GM06990 (cell line): ENCODE measurements around the gene NMRK1.

Experiments
- DNase-seq: peaks from one replicate; pipeline ENCODE4 v3.0.0-alpha.2; 2011; ENCODE audit not compliant: insufficient read length; ENCODE audit errors: extremely low read depth
- H3K27me3 ChIP-seq: replicated peaks from 2 replicates; pipeline ENCODE4 v1.6.0; 2011; ENCODE audit warnings: low read length; ENCODE audit not compliant: control insufficient read depth, insufficient read depth
- H3K36me3 ChIP-seq: 2 replicates; pipeline ENCODE4 v1.5.1; 2011; ENCODE audit warnings: low read length; ENCODE audit not compliant: control insufficient read depth, insufficient read depth
- H3K4me3 ChIP-seq: replicated peaks from 2 replicates; pipeline ENCODE4 v1.5.1; 2011; ENCODE audit warnings: low read depth, mild to moderate bottlenecking, control low read depth, low read length
- TF ChIP-seq, protein P1 (sequence below): IDR thresholded peaks from 2 replicates; pipeline ENCODE4 v1.5.1; 2011; ENCODE audit warnings: low read length, control low read depth, mild to moderate bottlenecking, inconsistent platforms; ENCODE audit not compliant: insufficient read depth, poor library complexity, severe bottlenecking

NMRK1 gene

DNA sequence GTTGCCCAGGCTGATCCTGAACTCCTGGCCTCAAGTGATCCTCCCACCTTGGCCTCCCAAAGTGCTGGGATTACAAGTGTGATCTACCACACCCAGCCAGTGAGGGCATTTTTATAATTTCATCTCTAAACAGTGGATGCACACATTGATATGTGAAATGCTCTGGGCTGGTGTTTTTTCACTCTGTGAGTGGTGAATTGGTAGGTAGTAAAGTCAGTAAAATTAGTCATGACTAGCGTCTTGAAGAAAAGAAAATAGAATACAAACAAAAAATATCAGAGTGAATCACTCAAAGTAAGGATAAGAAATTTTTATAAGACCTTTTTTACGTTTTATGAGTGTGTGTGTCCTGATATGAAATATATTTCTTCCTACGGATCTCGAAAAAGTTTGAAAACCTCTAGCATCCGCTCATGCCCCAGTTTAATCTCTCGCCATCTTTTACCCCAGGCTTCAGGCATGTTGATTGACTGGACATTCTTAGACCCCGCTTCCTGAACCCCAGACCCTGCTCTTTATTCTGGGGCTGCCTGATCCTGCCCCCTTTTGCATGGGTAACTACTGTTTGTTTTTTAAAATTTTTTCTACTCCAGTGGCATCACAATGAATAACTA is 14.3 kb upstream of the NMRK1 start:
- Histone ChIP-seq H3K4me3 (no peak overlapping the region), H3K36me3 (no peaks in the 10 kb centered on the region; the same call in none of the 2 replicates), H3K27me3 (no peaks in the 10 kb centered on the region)
- TF ChIP-seq, protein P1, sequence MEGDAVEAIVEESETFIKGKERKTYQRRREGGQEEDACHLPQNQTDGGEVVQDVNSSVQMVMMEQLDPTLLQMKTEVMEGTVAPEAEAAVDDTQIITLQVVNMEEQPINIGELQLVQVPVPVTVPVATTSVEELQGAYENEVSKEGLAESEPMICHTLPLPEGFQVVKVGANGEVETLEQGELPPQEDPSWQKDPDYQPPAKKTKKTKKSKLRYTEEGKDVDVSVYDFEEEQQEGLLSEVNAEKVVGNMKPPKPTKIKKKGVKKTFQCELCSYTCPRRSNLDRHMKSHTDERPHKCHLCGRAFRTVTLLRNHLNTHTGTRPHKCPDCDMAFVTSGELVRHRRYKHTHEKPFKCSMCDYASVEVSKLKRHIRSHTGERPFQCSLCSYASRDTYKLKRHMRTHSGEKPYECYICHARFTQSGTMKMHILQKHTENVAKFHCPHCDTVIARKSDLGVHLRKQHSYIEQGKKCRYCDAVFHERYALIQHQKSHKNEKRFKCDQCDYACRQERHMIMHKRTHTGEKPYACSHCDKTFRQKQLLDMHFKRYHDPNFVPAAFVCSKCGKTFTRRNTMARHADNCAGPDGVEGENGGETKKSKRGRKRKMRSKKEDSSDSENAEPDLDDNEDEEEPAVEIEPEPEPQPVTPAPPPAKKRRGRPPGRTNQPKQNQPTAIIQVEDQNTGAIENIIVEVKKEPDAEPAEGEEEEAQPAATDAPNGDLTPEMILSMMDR: no peak
- no peak for DNase-seq

DNA sequence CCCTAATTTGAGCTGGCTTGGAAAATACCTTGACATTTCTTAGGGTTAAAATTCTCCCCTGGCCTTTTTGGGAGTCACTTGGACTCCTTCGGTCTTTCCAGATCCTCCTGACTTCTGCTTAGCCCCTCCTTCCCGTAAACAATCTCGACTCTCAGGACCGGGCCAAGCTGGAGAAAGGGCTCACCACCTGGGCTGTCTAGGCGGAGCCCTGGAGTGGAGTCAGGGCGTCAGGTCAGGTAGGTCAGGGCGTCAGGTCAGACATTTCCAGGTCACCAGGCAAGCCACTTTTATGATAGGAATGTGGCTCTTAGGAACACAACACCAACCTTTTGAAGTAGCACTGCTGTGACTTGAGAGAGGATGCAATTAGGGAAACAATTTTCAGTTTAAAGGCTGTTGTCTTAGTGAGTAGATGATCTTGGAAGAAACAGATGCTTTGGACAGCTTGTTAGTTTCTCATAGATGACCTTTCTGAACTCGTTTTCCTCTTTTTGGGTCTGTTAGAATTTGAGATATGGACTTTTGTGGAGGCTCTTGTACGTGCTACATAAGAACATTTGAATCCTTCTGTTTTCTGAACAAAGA is 13.1 kb upstream of the NMRK1 start:
- Histone ChIP-seq H3K27me3 (no peaks in the 10 kb centered on the region), H3K36me3 (no peaks in the 10 kb centered on the region; the same call in none of the 2 replicates), H3K4me3 (no peak overlapping the region)
- no peak for DNase-seq
- TF ChIP-seq, protein P1: no peak

GRCh38 chr9:75096796-75097195 is 8.8 kb upstream of the NMRK1 start:
- DNase-seq: no peak
- TF ChIP-seq, protein P1: no peak
- H3K36me3 ChIP-seq: no peaks in the 10 kb centered on the region; the same call in 1 of the 2 replicates
- no peak overlapping the region for H3K4me3 ChIP-seq
- H3K27me3 ChIP-seq: no peaks in the 10 kb centered on the region

- H3K27me3 ChIP-seq: no peaks in the 10 kb centered on the region
- H3K36me3 ChIP-seq: no peaks in the 10 kb centered on the region
- H3K4me3 ChIP-seq: no peak overlapping the region
- TF ChIP-seq, protein P1: no peak
- no peak for DNase-seq
Measured at GRCh38 chr9:75092766-75093165, 4.8 kb upstream of the NMRK1 start.

DNA sequence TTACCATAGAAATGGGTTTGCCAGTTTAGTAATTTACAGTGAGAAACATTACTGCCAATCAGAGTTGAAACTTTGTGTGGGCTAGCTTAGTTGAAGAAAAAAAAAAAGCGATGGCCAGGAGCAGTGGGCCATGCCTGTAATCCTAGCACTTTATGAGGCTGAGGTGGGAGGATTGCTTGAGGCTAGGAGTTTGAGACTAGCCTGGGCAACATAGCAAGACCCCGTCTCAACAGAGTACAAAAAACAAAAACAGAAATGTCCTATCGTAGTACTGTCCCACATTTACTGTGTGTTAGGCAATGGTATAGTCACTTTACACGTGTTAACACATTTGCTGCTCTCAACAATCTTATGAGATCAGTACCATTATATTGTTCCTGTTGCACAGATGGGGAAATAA is 2.6 kb upstream of the NMRK1 start:
- H3K27me3 ChIP-seq: no peaks in the 10 kb centered on the region
- no peaks in the 10 kb centered on the region for H3K36me3 ChIP-seq
- TF ChIP-seq, protein P1: no peak
- DNase-seq: no peak
- H3K4me3 ChIP-seq: no peak overlapping the region
